Gastrocnemius medialis (tissue), 4 donors: ENCODE data around the gene COL4A1. TPM values are rescaled to one million over a fixed set of nuclear protein-coding genes. Genes with fewer than 3 reads are reported as not detected.

Experiments
- ATAC-seq, 2 donors: fragments of 150-250 bp; one replicate each; pipeline ENCODE4 v1.9.1; 2016
- DNase-seq, 2 donors: peaks; one replicate each; pipeline ENCODE4 v3.0.0-alpha.2; 2019
- H3K27ac ChIP-seq, 4 donors: fragments of 200-600 bp; sonication (generic); 1 replicate in 1 of 4; 2 replicates in 3 of 4; pipeline ENCODE4 v1.5.1; 2016 to 2018; ENCODE audit warnings: mild to moderate bottlenecking in 2 of 4, moderate library complexity in 1 of 4
- H3K27me3 ChIP-seq, 3 donors: fragments of 200-600 bp; sonication (generic) in 2 of 3; 1 replicate in 1 of 3; 2 replicates in 2 of 3; pipeline versions ENCODE4 v1.5.1 to v1.6.0; 2016 to 2019; ENCODE audit warnings: mild to moderate bottlenecking in 1 of 3, moderate library complexity in 1 of 3
- H3K36me3 ChIP-seq, 2 donors: fragments of 200-600 bp; sonication (generic) in 1 of 2; one replicate each; pipeline ENCODE4 v1.5.1; 2017 to 2018
- H3K4me1 ChIP-seq, 2 donors: fragments of 200-600 bp; sonication (generic) in 1 of 2; one replicate each; pipeline ENCODE4 v1.5.1; 2016 to 2017; ENCODE audit warnings: mild to moderate bottlenecking in 2 of 2
- H3K4me3 ChIP-seq, 4 donors: fragments of 200-600 bp; sonication (generic) in 3 of 4; 1 replicate in 1 of 4; 2 replicates in 3 of 4; pipeline ENCODE4 v1.5.1; 2016 to 2019; ENCODE audit warnings: mild to moderate bottlenecking in 2 of 4
- H3K9me3 ChIP-seq, 3 donors: fragments of 200-600 bp; sonication (generic) in 2 of 3; 1 replicate in 1 of 3; 2 replicates in 2 of 3; pipeline ENCODE4 v1.5.1; 2016 to 2019
- POLR2A ChIP-seq, 2 donors: fragments of 450-650 bp; IDR thresholded peaks; one replicate each; pipeline ENCODE4 v1.6.1; 2017; ENCODE audit warnings: antibody characterized with exemption in 2 of 2, mild to moderate bottlenecking in 2 of 2, moderate library complexity in 2 of 2
- in situ Hi-C, 4 donors: fragments of 200-750 bp; cut with MboI; loops; one replicate each; pipeline versions ENCODE4 v1.15.0 to v1.8.0; 2017; ENCODE audit warnings: low sequenced_read_pairs in 4 of 4
- intact Hi-C: fragments of 100-400 bp; cut with DNase I; formaldehyde crosslinking; loops from one replicate; pipeline ENCODE4 v1.15.1; 2023; ENCODE audit warnings: low total_unique reads
- total RNA-seq, 4 donors: library from RNA; depleted of rRNA; stranded (reverse); fragments of >200 nt; gene quantifications; one replicate each; pipeline versions ENCODE4 v1.1.0 to v1.2.3, GENCODE V29; 2016
- TF ChIP-seq, protein P1 (sequence below), 5 experiments: fragments of 450-650 bp in 3 of 5; fragments of 200-600 bp in 2 of 5; sonication (generic) in 2 of 5; IDR thresholded peaks in 4 of 5; conservative IDR thresholded peaks in 1 of 5; 1 replicate in 4 of 5; 2 replicates in 1 of 5; pipeline ENCODE4 v1.5.1; 2016 to 2019; ENCODE audit warnings: antibody characterized with exemption in 5 of 5, mild to moderate bottlenecking in 3 of 5, moderate library complexity in 3 of 5

The COL4A1 gene
- total RNA-seq, 4 donors from 2014 or later = 60.5 to 127 (median 120) TPM

GRCh38 chr13:110330491-110331011, 23.6 kb upstream of the COL4A1 start:
- peak overlapping the region in 3 of 4 donors; percentile 6 to 58 (median 17) for H3K27ac ChIP-seq
- in situ Hi-C loops (no loop called here), intact Hi-C loops (no loop called here)
- ATAC-seq = no peak
- H3K36me3 ChIP-seq = no peaks in the 10 kb centered on the region
- H3K4me1 ChIP-seq = peaks cover 9 to 33% of the 10 kb centered on the region in 2 donors
- DNase-seq = no peak
- TF ChIP-seq, protein P1, sequence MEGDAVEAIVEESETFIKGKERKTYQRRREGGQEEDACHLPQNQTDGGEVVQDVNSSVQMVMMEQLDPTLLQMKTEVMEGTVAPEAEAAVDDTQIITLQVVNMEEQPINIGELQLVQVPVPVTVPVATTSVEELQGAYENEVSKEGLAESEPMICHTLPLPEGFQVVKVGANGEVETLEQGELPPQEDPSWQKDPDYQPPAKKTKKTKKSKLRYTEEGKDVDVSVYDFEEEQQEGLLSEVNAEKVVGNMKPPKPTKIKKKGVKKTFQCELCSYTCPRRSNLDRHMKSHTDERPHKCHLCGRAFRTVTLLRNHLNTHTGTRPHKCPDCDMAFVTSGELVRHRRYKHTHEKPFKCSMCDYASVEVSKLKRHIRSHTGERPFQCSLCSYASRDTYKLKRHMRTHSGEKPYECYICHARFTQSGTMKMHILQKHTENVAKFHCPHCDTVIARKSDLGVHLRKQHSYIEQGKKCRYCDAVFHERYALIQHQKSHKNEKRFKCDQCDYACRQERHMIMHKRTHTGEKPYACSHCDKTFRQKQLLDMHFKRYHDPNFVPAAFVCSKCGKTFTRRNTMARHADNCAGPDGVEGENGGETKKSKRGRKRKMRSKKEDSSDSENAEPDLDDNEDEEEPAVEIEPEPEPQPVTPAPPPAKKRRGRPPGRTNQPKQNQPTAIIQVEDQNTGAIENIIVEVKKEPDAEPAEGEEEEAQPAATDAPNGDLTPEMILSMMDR (IDR thresholded peaks at IDR 0.05 in 4 of 5, conservative IDR thresholded peaks at IDR 0.05 in 1 of 5) = no peak
- no peak for TF ChIP-seq POLR2A (IDR thresholded peaks at IDR 0.05)
- H3K9me3 ChIP-seq = no peaks in the 10 kb centered on the region
- H3K27me3 ChIP-seq = peaks cover 0 to 4% (median 0%) of the 10 kb centered on the region in 3 donors
- H3K4me3 ChIP-seq = peak overlapping the region in 1 of 4 donors; percentile 39

GRCh38 chr13:110329798-110330461, 23.0 kb upstream of the COL4A1 start:
- in situ Hi-C loops (no loop called here), intact Hi-C loops (no loop called here)
- ATAC-seq = peak in 1 of 2 donors; percentile 10
- Histone ChIP-seq H3K4me1 (peaks cover 9 to 29% of the 10 kb centered on the region in 2 donors), H3K9me3 (no peaks in the 10 kb centered on the region), H3K27ac (peak overlapping the region in 3 of 4 donors; percentile 6 to 58 (median 35)), H3K36me3 (no peaks in the 10 kb centered on the region), H3K27me3 (peaks cover 0 to 4% (median 0%) of the 10 kb centered on the region in 3 donors), H3K4me3 (peak overlapping the region in 1 of 4 donors; percentile 39)
- TF ChIP-seq POLR2A (IDR thresholded peaks at IDR 0.05) = no peak
- TF ChIP-seq, protein P1 (IDR thresholded peaks at IDR 0.05 in 4 of 5, conservative IDR thresholded peaks at IDR 0.05 in 1 of 5) = no peak
- DNase-seq = no peak

GRCh38 chr13:110329258-110329657, 22.3 kb upstream of the COL4A1 start:
- Histone ChIP-seq H3K27ac (peak overlapping the region in 1 of 4 donors; percentile 35), H3K27me3 (peaks cover 0 to 4% (median 0%) of the 10 kb centered on the region in 3 donors), H3K4me1 (peaks cover 10 to 34% of the 10 kb centered on the region in 2 donors), H3K36me3 (no peaks in the 10 kb centered on the region), H3K4me3 (no peak overlapping the region), H3K9me3 (no peaks in the 10 kb centered on the region)
- in situ Hi-C loops = no loop called here
- no peak for TF ChIP-seq POLR2A (IDR thresholded peaks at IDR 0.05)
- TF ChIP-seq, protein P1 (IDR thresholded peaks at IDR 0.05 in 4 of 5, conservative IDR thresholded peaks at IDR 0.05 in 1 of 5) = no peak
- ATAC-seq (no peak), DNase-seq (no peak)
- intact Hi-C loops = no loop called here

- Histone ChIP-seq H3K36me3 (no peaks in the 10 kb centered on the region), H3K9me3 (no peaks in the 10 kb centered on the region), H3K27me3 (peaks cover 0 to 7% (median 3%) of the 10 kb centered on the region in 3 donors), H3K4me3 (no peak overlapping the region), H3K27ac (peak overlapping the region in 2 of 4 donors; percentile 7 to 58), H3K4me1 (peaks cover 13 to 41% of the 10 kb centered on the region in 2 donors)
- DNase-seq (no peak), ATAC-seq (no peak)
- intact Hi-C loops = no loop called here
- TF ChIP-seq, protein P1 (IDR thresholded peaks at IDR 0.05 in 4 of 5, conservative IDR thresholded peaks at IDR 0.05 in 1 of 5) = no peak
- TF ChIP-seq POLR2A (IDR thresholded peaks at IDR 0.05) = no peak
- in situ Hi-C loops = no loop called here
These were observed 21.6 kb upstream of the COL4A1 start for GRCh38 chr13:110328573-110328972.
